ENCODE results near the gene GMCL1. TPM values are rescaled to one million over a fixed set of nuclear protein-coding genes. Genes with fewer than 3 reads are reported as not detected.

Gene GMCL1
- total and polyA plus RNA-seq, 4 experiments from 2014 or later = 27.7 to 37.8 (median 30.0) TPM

GRCh38 chr2:69847068-69847828 is 17.8 kb downstream of the GMCL1 start:
- Mint-ChIP-seq H3K27ac (no peak overlapping the region), H3K9me3 (no peaks in the 10 kb centered on the region), H3K4me1 (no peaks in the 10 kb centered on the region), H3K27me3 (no peaks in the 10 kb centered on the region), H3K36me3 (peaks cover 34 to 54% of the 10 kb centered on the region in 2 donors), H3K4me3 (no peak overlapping the region)
- peaks cover 26% of the 10 kb centered on the region for H3K36me3 ChIP-seq (ENCODE audit: insufficient read depth, low read length)
- intact Hi-C loops (cut with micrococcal nuclease) = no loop called here
- ChIA-PET POLR2A (ENCODE audit: partially characterized antibody) (no interaction called here), CTCF (ENCODE audit: partially characterized antibody) (interaction anchor here (0.7 to 1.3 kb wide), 2 partner anchors 122 to 123 kb away, joined by 3 to 4 read pairs; no protein-coding TSS in a partner anchor)
- no peak overlapping the region for H3K27ac ChIP-seq (ENCODE audit: low read depth, low read length)
- no peaks in the 10 kb centered on the region for H3K4me1 ChIP-seq (ENCODE audit: insufficient read depth, low read length)
- no peaks in the 10 kb centered on the region for H3K9me3 ChIP-seq (ENCODE audit: control insufficient read depth in 1 of 2, low read length in 2 of 2)
- DNase-seq = no peak
- H3K4me3 ChIP-seq (ENCODE audit: low read length in 2 of 2) = no peak overlapping the region
- H3K27me3 ChIP-seq (ENCODE audit: insufficient read depth, low read length) = no peaks in the 10 kb centered on the region

- Mint-ChIP-seq H3K36me3 (peaks cover 36 to 53% of the 10 kb centered on the region in 2 donors), H3K4me1 (no peaks in the 10 kb centered on the region), H3K4me3 (no peak overlapping the region), H3K9me3 (no peaks in the 10 kb centered on the region), H3K27me3 (no peaks in the 10 kb centered on the region), H3K27ac (peak overlapping the region in 1 of 7 donors; percentile 15)
- CTCF ChIA-PET (ENCODE audit: partially characterized antibody) = interaction anchor here (0.6 to 1.3 kb wide), 2 partner anchors 123 to 274 kb away, joined by 3 to 4 read pairs; no protein-coding TSS in a partner anchor
- Histone ChIP-seq H3K4me1 (ENCODE audit: insufficient read depth, low read length) (no peaks in the 10 kb centered on the region), H3K27me3 (ENCODE audit: insufficient read depth, low read length) (no peaks in the 10 kb centered on the region), H3K9me3 (ENCODE audit: control insufficient read depth in 1 of 2, low read length in 2 of 2) (no peaks in the 10 kb centered on the region), H3K4me3 (ENCODE audit: low read length in 2 of 2) (no peak overlapping the region), H3K27ac (ENCODE audit: low read depth, low read length) (no peak overlapping the region), H3K36me3 (ENCODE audit: insufficient read depth, low read length) (peaks cover 26% of the 10 kb centered on the region)
- POLR2A ChIA-PET (ENCODE audit: partially characterized antibody) = no interaction called here
- intact Hi-C loops (cut with micrococcal nuclease) = no loop called here
- no peak for DNase-seq
These were observed 18.8 kb downstream of the GMCL1 start for GRCh38 chr2:69848186-69848790.

- H3K36me3 ChIP-seq (ENCODE audit: insufficient read depth, low read length) = peaks cover 5% of the 10 kb centered on the region
- no peak overlapping the region for H3K27ac ChIP-seq (ENCODE audit: low read depth, low read length)
- H3K36me3 Mint-ChIP-seq = peaks cover 20 to 29% of the 10 kb centered on the region in 2 donors
- H3K4me3 ChIP-seq (ENCODE audit: low read length in 2 of 2) = no peak overlapping the region
- H3K4me1 ChIP-seq (ENCODE audit: insufficient read depth, low read length) = no peaks in the 10 kb centered on the region
- CTCF ChIA-PET (ENCODE audit: partially characterized antibody) = interaction anchor here (1.3 kb wide), 1 partner anchor 40 kb away, joined by 3 read pairs; no protein-coding TSS in a partner anchor
- intact Hi-C loops (cut with micrococcal nuclease) = no loop called here
- H3K27ac Mint-ChIP-seq = no peak overlapping the region
- no peaks in the 10 kb centered on the region for H3K9me3 Mint-ChIP-seq
- H3K27me3 Mint-ChIP-seq = no peaks in the 10 kb centered on the region
- no peaks in the 10 kb centered on the region for H3K9me3 ChIP-seq (ENCODE audit: control insufficient read depth in 1 of 2, low read length in 2 of 2)
- no peaks in the 10 kb centered on the region for H3K27me3 ChIP-seq (ENCODE audit: insufficient read depth, low read length)
- peaks cover 0 to 4% (median 0%) of the 10 kb centered on the region in 4 donors for H3K4me1 Mint-ChIP-seq
- no peak for DNase-seq
- no peak overlapping the region for H3K4me3 Mint-ChIP-seq
- POLR2A ChIA-PET (ENCODE audit: partially characterized antibody) = no interaction called here
These were observed 28.8 kb downstream of the GMCL1 start for GRCh38 chr2:69858261-69858660.

GRCh38 chr2:69863298-69863697 is 33.8 kb downstream of the GMCL1 start:
- Mint-ChIP-seq H3K4me1 (no peaks in the 10 kb centered on the region), H3K27ac (no peak overlapping the region), H3K4me3 (no peak overlapping the region), H3K9me3 (no peaks in the 10 kb centered on the region), H3K27me3 (no peaks in the 10 kb centered on the region), H3K36me3 (peaks cover 27 to 42% of the 10 kb centered on the region in 2 donors)
- Histone ChIP-seq H3K27ac (ENCODE audit: low read depth, low read length) (no peak overlapping the region), H3K4me3 (ENCODE audit: low read length in 2 of 2) (no peak overlapping the region), H3K4me1 (ENCODE audit: insufficient read depth, low read length) (no peaks in the 10 kb centered on the region), H3K27me3 (ENCODE audit: insufficient read depth, low read length) (no peaks in the 10 kb centered on the region), H3K36me3 (ENCODE audit: insufficient read depth, low read length) (peaks cover 10% of the 10 kb centered on the region), H3K9me3 (ENCODE audit: control insufficient read depth in 1 of 2, low read length in 2 of 2) (no peaks in the 10 kb centered on the region)
- no peak for DNase-seq
- intact Hi-C loops (cut with micrococcal nuclease) = no loop called here
- POLR2A ChIA-PET (ENCODE audit: partially characterized antibody) = no interaction called here
- CTCF ChIA-PET (ENCODE audit: partially characterized antibody) = interaction anchor here (1.8 to 1.9 kb wide), 2 partner anchors 45 to 139 kb away, joined by 5 to 9 read pairs; no protein-coding TSS in a partner anchor

- Mint-ChIP-seq H3K9me3 (peaks cover 0 to 4% (median 0%) of the 10 kb centered on the region in 8 donors), H3K27me3 (no peaks in the 10 kb centered on the region), H3K27ac (no peak overlapping the region), H3K4me1 (peaks cover 2 to 8% (median 6%) of the 10 kb centered on the region in 4 donors), H3K36me3 (peaks cover 0 to 3% of the 10 kb centered on the region in 2 donors), H3K4me3 (no peak overlapping the region)
- H3K27ac ChIP-seq (ENCODE audit: low read depth, low read length) = no peak overlapping the region
- H3K4me3 ChIP-seq (ENCODE audit: low read length in 2 of 2) = no peak overlapping the region
- H3K9me3 ChIP-seq (ENCODE audit: control insufficient read depth in 1 of 2, low read length in 2 of 2) = no peaks in the 10 kb centered on the region
- ChIA-PET CTCF (ENCODE audit: partially characterized antibody) (no interaction called here), POLR2A (ENCODE audit: partially characterized antibody) (interaction anchor here (1.2 to 1.4 kb wide), 2 partner anchors 303 to 451 kb away, joined by 3 read pairs; partner anchors contain the start of genes C2orf42 and NFU1)
- H3K27me3 ChIP-seq (ENCODE audit: insufficient read depth, low read length) = no peaks in the 10 kb centered on the region
- no peak for DNase-seq
- peaks cover 3% of the 10 kb centered on the region for H3K4me1 ChIP-seq (ENCODE audit: insufficient read depth, low read length)
- H3K36me3 ChIP-seq (ENCODE audit: insufficient read depth, low read length) = no peaks in the 10 kb centered on the region
- intact Hi-C loops (cut with micrococcal nuclease) = no loop called here
These were observed 59.0 kb downstream of the GMCL1 start for GRCh38 chr2:69888451-69888850.

GRCh38 chr2:69889302-69889701 is 59.8 kb downstream of the GMCL1 start:
- no peak overlapping the region for H3K4me3 ChIP-seq (ENCODE audit: low read length in 2 of 2)
- H3K4me3 Mint-ChIP-seq = no peak overlapping the region
- peaks cover 0 to 4% (median 0%) of the 10 kb centered on the region in 8 donors for H3K9me3 Mint-ChIP-seq
- H3K27me3 Mint-ChIP-seq = no peaks in the 10 kb centered on the region
- no peaks in the 10 kb centered on the region for H3K27me3 ChIP-seq (ENCODE audit: insufficient read depth, low read length)
- peaks cover 7 to 17% (median 12%) of the 10 kb centered on the region in 4 donors for H3K4me1 Mint-ChIP-seq
- H3K9me3 ChIP-seq (ENCODE audit: control insufficient read depth in 1 of 2, low read length in 2 of 2) = no peaks in the 10 kb centered on the region
- peaks cover 8% of the 10 kb centered on the region for H3K4me1 ChIP-seq (ENCODE audit: insufficient read depth, low read length)
- ChIA-PET POLR2A (ENCODE audit: partially characterized antibody) (interaction anchor here (1.1 to 1.2 kb wide), 2 partner anchors 255 to 302 kb away, joined by 3 read pairs; partner anchors contain the start of gene C2orf42), CTCF (ENCODE audit: partially characterized antibody) (interaction anchor here (0.7 kb wide), 1 partner anchor 34 kb away, joined by 4 read pairs; no protein-coding TSS in a partner anchor)
- no peaks in the 10 kb centered on the region for H3K36me3 ChIP-seq (ENCODE audit: insufficient read depth, low read length)
- no peak for DNase-seq
- peaks cover 4 to 11% of the 10 kb centered on the region in 2 donors for H3K36me3 Mint-ChIP-seq
- no peak overlapping the region for H3K27ac ChIP-seq (ENCODE audit: low read depth, low read length)
- intact Hi-C loops (cut with micrococcal nuclease) = no loop called here
- no peak overlapping the region for H3K27ac Mint-ChIP-seq

- H3K9me3 Mint-ChIP-seq = peaks cover 0 to 4% (median 0%) of the 10 kb centered on the region in 8 donors
- H3K4me3 ChIP-seq (ENCODE audit: low read length in 2 of 2) = no peak overlapping the region
- peaks cover 5 to 14% of the 10 kb centered on the region in 2 donors for H3K36me3 Mint-ChIP-seq
- H3K36me3 ChIP-seq (ENCODE audit: insufficient read depth, low read length) = no peaks in the 10 kb centered on the region
- H3K27ac ChIP-seq (ENCODE audit: low read depth, low read length) = no peak overlapping the region
- H3K27me3 ChIP-seq (ENCODE audit: insufficient read depth, low read length) = no peaks in the 10 kb centered on the region
- H3K4me3 Mint-ChIP-seq = no peak overlapping the region
- intact Hi-C loops (cut with micrococcal nuclease) = loop anchor here (5.0 kb wide), 1 partner anchor 356 kb away; the partner anchor contains the start of gene TIA1
- peaks cover 8 to 32% (median 20%) of the 10 kb centered on the region in 4 donors for H3K4me1 Mint-ChIP-seq
- H3K4me1 ChIP-seq (ENCODE audit: insufficient read depth, low read length) = peaks cover 24% of the 10 kb centered on the region
- no peaks in the 10 kb centered on the region for H3K9me3 ChIP-seq (ENCODE audit: control insufficient read depth in 1 of 2, low read length in 2 of 2)
- no peak overlapping the region for H3K27ac Mint-ChIP-seq
- H3K27me3 Mint-ChIP-seq = no peaks in the 10 kb centered on the region
- POLR2A ChIA-PET (ENCODE audit: partially characterized antibody) = no interaction called here
- CTCF ChIA-PET (ENCODE audit: partially characterized antibody) = interaction anchor here (0.6 kb wide), 1 partner anchor 21 kb away, joined by 3 read pairs; no protein-coding TSS in a partner anchor
- no peak for DNase-seq
These were observed 61.4 kb downstream of the GMCL1 start for GRCh38 chr2:69890881-69891280.
